Cardiac fibroblast (primary cell): Measurements from ENCODE around the gene DOP1B.
"Not testable (repeated sequence)": the region's sequence is repeated elsewhere in the genome, so short reads cannot be mapped to it uniquely, and the experiment has no call there.

Experiments
- DNase-seq, 2 donors: peaks; one replicate each; pipeline versions ENCODE4 v3.0.0 to v3.0.0-alpha.2; 2010; ENCODE audit warnings: low read depth in 2 of 2
- H3K4me3 ChIP-seq, 2 donors: replicated peaks in 1 of 2; 1 replicate in 1 of 2; 2 replicates in 1 of 2; pipeline ENCODE4 v1.5.1; 2011; ENCODE audit warnings: low read depth in 2 of 2, low read length in 2 of 2, mild to moderate bottlenecking in 2 of 2, moderate library complexity in 1 of 2
- TF ChIP-seq, protein P1 (sequence below): IDR thresholded peaks from one replicate; pipeline ENCODE4 v1.5.1; 2011; ENCODE audit warnings: low read depth, mild to moderate bottlenecking, low read length, inconsistent platforms

Gene DOP1B

GRCh38 chr21:36126621-36127110, 30.0 kb upstream of the DOP1B start:
- H3K4me3 ChIP-seq, result no peak overlapping the region
- DNase-seq, result no peak
- TF ChIP-seq, protein P1, sequence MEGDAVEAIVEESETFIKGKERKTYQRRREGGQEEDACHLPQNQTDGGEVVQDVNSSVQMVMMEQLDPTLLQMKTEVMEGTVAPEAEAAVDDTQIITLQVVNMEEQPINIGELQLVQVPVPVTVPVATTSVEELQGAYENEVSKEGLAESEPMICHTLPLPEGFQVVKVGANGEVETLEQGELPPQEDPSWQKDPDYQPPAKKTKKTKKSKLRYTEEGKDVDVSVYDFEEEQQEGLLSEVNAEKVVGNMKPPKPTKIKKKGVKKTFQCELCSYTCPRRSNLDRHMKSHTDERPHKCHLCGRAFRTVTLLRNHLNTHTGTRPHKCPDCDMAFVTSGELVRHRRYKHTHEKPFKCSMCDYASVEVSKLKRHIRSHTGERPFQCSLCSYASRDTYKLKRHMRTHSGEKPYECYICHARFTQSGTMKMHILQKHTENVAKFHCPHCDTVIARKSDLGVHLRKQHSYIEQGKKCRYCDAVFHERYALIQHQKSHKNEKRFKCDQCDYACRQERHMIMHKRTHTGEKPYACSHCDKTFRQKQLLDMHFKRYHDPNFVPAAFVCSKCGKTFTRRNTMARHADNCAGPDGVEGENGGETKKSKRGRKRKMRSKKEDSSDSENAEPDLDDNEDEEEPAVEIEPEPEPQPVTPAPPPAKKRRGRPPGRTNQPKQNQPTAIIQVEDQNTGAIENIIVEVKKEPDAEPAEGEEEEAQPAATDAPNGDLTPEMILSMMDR, result no peak

DNA sequence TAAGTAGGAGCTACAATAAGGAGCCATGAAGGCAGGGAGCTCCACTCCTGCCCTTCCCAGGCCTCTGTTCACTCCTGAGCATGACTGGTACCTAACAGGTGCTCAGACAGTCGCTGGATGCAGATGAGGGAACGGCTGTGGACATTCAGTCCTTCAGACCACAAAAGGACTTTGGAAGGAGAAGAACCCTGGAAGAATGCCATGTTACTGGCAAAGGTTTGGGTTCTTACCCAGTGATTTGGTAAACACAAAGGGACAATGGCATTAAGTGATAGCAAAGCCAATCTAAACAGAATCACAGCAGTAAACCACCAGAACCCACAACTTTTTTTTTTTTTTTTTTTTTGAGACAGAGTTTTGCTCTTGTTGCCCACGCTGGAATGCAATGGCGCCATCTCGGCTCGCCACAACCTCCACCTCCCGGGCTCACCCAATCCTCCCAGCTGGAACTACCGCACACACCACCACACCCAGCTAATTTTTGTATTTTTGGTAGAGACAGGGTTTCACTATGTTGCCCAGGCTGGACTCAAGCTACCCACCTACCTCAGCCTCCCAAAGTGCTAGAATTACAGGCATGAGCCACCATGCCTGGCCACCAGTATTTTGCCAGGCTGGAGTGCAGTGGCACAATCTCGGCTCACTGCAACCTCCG, 29.2 kb upstream of the DOP1B start:
- DNase-seq, result no peak
- TF ChIP-seq, protein P1, result no peak
- H3K4me3 ChIP-seq, result no peak overlapping the region

- DNase-seq, result no peak
- H3K4me3 ChIP-seq, result no peak overlapping the region
- TF ChIP-seq, protein P1, result no peak
Observed at GRCh38 chr21:36127977-36128376, 28.6 kb upstream of the DOP1B start.

DNA sequence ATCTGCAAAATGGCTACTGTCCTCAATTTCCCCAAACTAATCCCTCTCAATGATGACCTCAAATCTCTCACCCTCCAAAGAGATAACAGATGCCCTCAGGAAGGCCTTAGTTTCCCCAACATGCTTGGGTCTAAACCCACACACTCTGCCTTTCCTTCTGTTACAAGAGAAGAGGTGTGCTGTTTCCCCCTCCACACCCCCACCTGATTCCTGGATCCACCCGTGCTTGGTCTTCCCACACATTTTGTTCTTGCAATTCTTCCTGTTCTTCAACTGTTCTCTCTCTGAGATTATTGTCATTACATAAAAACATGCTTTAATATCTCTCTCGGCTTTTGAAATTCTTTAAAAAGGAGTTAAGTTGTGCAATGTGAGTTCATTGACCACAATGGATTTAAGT, 27.4 kb upstream of the DOP1B start:
- TF ChIP-seq, protein P1, result no peak
- DNase-seq, result no peak
- H3K4me3 ChIP-seq, result no peak overlapping the region

- DNase-seq, result not testable (repeated sequence)
- peak overlapping the region in 1 of 2 donors; percentile 0 for H3K4me3 ChIP-seq
Observed at GRCh38 chr21:36130414-36130762, 26.2 kb upstream of the DOP1B start.

DNA sequence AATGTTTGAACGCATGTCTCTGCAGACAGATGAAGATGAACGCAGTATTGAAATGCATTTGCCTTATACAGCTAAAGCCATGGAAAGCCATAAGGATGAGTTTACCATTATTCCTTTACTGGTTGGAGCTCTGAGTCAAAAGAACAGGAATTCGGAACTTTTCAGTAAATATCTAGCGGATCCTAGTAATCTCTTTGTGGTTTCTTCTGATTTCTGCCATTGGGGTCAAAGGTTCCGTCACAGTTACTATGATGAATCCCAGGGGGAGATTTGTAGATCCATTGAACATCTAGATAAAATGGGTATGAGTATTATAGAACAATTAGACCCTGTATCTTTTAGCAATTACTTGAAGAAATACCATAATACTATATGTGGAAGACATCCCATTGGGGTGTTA, 25.8 kb upstream of the DOP1B start:
- H3K4me3 ChIP-seq, DNase-seq: not testable (repeated sequence)

GRCh38 chr21:36132696-36133095, 23.9 kb upstream of the DOP1B start:
- DNase-seq, result no peak
- H3K4me3 ChIP-seq, result no peak overlapping the region
- TF ChIP-seq, protein P1, result no peak

DNA sequence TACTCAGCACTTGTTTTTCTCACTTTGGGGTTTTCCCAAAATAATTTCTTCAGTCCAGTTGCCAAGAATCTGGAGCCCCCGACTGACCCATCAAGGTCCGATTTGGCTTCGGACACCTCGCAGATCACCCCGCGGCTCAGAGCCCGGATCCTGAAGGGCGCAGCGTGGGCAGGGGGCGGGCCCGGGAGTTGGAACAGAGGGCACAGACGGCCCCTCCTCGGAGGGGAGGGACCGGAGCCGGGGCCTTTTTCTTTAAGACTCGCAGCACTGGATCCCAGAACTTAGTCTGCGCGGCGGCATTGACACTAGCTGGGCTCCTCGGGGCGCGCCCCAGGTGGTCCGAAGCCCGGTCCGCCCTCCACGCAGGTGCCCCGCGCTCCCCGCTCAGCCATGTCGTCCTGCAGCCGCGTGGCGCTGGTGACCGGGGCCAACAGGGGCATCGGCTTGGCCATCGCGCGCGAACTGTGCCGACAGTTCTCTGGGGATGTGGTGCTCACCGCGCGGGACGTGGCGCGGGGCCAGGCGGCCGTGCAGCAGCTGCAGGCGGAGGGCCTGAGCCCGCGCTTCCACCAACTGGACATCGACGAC, 21.7 kb upstream of the DOP1B start, which contains the start of gene CBR3:
CBR3 (plus strand) TSS at position 277 of the 588 bp plus-strand sequence; CDS start at position 391, 114 bp downstream.
- peak within 1 kb of the TSS; percentile 76 to 80 for H3K4me3 ChIP-seq
- DNase-seq, result peak; percentile 61 to 76
- TF ChIP-seq, protein P1, result no peak
